ENCODE results near the gene MRRF.
A peak's percentile ranks its signal among the peaks of the same experiment; 100 is the strongest.

The MRRF gene

DNA sequence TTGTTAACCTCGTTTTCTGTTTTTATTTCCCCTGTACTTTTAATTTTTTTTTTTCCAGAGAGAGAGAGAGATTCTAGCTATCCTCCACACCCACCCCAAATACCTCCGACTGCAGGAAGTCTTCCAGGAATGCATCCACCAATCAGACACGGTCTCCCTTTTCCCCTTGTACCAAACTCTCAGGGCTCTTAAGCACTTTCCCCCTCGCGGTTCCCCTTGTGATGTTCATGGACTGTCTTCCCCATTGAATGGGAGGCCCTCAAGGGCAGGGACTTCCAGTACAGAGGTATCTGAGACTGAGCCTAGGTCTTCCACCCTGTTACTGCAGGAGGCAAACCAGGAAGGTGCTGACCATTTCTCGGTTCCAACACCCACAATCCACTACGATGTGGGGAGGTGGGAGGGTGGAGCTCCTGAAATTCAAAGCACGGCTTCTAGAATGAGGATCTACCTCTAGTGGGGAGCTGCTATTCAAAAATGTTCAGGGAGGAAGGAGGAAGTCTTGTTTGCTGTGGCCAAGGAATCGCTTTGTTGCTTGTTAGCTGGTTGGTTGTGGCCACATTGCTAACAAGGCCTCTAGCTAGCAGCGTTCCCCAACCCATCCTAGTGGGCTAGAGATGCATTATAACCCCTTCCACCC is 68.6 kb downstream of the MRRF start:
- DNase-seq: no peak

- DNase-seq: no peak
Observed at GRCh38 chr9:122334916-122335315, 70.2 kb downstream of the MRRF start.

DNA sequence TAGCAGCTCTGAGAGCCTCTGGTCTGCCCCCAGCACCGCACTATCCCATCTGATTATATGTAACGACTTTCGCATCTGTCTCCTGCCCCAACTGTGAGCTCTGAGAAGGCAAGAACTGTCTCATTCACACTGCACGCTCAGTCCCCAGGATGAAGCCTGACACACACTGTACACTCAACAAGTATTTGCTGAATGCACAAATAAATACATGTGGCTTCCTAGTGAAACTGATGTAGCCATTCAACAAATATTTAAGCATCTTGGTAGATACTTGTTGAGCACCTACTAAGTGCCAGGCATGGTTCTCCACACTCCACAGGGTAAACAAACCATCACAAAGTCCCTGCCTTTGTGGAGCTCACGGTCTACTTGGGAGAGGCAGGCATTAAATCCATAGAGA is 71.5 kb downstream of the MRRF start:
- no peak for DNase-seq

DNA sequence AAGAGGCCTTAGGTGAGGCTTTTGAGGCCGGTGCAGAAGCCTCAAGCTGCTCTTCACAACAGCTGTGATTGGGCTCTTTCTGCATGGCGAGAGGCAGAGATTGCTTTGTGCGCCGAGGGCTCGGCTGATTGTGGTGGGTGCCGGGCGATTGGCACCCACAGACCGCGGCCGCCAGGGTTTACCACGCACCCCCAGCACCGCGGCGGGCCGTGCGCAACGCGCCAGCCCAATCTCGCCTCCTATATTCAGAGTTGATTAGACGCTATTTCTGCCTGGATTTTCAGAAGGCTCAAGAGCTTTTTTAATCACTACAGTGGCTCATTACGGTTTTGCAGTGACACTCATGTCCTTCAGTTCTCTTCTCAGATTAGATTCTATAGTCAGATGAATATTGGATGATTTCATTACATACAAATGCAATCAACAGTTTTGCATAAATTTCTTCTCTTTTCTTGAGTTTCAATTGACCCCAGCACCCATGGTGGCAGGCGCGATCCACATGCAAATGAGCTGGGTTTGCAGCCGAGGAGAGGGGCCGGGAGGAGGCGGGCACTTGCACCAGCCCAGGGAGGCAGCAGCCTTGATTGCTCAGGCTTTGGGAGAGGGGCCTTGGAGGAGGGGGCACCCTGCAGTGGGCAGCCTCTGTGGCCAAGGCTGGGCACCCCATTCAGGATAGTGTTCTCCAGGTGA is 72.3 kb downstream of the MRRF start:
- no peak for DNase-seq

DNA sequence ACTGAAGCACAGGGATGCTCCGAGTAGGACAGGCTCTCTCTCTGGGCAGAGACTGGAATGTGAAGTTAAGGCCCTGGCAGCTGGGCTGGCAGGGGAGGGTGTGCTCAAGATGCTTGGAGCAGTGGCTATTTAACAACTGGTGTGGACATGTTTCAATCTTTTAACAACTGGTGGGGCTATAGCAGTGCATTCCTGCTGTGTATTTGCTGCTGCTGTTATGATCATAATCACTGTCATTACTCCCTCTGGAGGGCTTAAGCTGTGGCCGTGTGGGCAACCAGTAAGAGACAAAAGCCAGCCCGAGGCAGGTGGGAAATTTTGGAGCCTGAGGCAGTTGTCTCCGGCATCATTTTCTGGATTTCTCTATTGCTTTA is 72.9 kb downstream of the MRRF start:
- DNase-seq: no peak

GRCh38 chr9:122338536-122338935 is 73.9 kb downstream of the MRRF start:
- DNase-seq: no peak

DNA sequence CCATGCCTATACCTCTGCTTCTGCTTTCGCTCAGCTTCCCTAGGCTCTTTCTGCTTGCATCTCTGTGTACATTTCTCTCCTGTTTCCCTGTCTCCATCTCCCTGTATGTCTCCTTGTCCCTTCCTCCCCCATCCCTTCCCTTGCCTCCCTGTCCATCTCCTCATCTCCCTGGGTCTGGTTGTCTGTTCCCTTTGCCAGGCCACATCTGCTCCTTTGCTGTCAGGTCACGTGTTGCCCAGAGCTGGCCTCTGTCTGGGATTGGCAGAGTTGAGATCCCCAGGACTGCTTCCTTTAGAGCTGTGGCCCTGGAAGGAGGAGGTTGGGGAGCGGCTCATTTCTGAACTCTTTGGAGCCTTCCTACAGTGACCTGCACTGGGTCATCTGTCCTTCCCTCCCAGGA is 74.3 kb downstream of the MRRF start:
- no peak for DNase-seq

DNA sequence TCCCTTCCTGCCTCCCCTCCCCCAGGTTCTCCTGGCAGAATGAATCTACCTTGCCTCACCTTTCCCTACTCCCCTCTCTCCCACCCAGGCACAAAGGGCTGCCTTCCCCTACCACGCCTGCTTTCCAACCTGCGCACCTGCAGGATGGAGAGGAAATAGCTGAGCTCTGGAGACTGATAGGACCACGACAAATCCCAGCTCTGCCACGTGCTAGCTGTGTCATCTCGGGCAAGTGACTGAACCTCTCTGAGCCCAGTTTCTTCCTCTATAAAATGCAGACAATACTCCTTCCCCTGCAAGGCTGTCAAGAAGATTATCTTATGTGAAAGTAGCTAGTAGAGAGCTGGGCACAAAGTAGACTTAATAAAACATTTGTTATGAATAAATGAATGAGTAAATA is 74.9 kb downstream of the MRRF start:
- DNase-seq: no peak

- no peak for DNase-seq
Observed at GRCh38 chr9:122340161-122340560, 75.5 kb downstream of the MRRF start.

GRCh38 chr9:122342323-122343050 is 77.8 kb downstream of the MRRF start:
- no peak for DNase-seq

- no peak for DNase-seq
Observed at GRCh38 chr9:122346478-122347347, 82.0 kb downstream of the MRRF start.

GRCh38 chr9:122347348-122348287 is 82.9 kb downstream of the MRRF start:
- DNase-seq: no peak

DNA sequence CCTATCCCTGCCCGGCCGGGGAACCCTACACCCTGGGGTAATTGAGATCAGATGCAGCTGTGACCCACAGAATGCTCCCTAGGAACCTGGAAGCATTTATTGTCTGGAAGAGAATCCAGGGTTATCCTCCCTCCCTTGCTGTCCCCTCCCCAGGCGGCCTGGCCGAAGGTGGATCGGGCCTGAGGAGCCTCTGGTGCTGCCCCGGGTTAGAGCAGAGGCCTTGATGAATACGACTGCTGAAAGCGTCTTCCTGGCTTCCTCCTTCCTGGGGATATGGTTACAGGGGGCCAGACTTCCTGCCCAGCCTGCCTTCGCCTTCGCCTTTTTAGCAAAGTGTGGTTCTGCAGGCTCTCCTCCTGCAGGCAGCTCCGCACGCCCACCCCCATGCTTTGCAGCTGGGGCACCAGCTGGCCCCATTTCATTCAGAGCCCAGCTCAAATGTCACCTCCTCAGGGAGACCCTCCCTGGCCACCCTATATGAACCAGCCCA is 83.7 kb downstream of the MRRF start:
- no peak for DNase-seq

GRCh38 chr9:122348791-122349190 is 84.1 kb downstream of the MRRF start:
- no peak for DNase-seq

GRCh38 chr9:122349201-122349600 is 84.5 kb downstream of the MRRF start:
- no peak for DNase-seq

- DNase-seq: peak; percentile 50
Observed at GRCh38 chr9:122350577-122351355, 86.1 kb downstream of the MRRF start.

DNA sequence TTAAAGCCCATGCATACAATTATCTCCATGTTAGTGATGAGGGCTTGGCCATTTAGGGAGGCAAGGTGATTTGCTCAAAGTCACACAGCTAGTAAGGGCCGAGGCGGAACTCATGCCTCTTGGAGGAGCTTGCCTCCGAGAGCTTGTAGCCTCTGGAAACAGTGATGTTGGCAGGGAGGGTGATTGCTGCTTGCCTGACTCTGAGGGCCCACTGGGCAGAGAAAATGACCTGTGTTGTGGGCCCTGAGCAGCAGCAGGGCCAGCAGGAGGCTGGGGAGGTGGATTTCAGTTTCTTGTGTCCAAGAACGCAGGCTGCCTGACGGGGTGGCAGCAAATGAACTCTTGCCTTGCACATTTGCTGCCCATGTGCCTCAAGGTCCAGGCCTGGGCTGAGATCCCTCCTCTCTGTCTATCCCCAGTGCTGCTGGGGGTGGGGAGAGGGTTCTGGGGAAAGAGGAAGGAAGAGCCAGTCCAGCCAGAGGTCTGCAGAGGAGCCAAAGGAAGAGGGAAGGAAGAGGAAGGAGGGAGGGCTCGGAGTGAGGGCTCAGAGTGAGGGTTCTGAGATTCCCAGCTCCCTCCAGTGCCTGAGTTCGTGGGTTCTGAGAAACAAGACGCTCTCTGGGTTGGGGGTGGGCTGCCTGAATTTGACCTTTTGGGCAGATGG is 90.0 kb downstream of the MRRF start:
- DNase-seq: no peak

DNA sequence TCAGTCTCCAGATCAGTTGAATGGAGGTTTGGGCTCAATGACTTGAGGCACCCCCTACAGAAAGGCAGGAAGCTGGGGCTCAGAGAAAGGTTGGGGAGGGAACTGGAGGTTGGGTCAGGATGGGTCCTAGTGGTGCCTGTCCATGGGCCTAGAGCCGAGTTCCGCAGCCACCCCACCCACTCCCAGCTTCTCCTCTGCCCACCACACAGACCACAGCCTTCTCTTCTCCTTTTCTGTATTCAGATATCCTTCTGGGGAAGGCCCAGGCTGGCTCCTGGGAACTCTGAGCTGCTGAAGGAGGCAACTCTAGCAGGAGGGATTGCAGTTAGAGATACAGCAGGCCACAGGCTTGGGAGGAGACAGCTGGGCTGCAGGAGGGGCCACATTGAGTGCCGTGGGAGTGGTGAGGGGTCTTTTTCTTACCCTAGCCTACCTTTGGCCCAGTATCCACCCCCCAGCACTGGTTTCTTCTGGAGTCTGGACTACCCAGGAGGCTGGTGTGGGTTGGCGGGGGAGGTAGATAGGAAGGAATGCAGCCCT is 90.7 kb downstream of the MRRF start:
- no peak for DNase-seq

- no peak for DNase-seq
Observed at GRCh38 chr9:122356627-122357026, 91.9 kb downstream of the MRRF start.

DNA sequence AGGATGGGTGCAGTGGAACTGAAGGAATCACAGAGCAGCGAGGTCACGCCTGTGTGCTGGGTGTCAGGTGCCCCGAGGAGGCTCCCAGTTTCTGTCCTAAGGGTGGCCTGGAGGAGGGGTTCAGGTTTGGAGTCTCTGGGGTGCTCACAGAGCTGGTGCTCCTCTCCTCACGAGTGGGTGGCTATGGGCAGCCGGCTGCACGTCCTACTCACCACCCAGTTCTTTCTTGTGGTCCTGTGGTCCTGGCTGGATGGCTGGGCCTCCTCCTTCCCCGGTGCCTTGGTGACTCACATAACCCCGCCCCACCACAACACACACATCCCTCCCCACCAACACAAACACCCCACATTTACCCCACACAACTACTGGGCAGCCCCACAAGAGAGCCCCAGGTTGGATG is 96.2 kb downstream of the MRRF start:
- DNase-seq: no peak
